Measurements from ENCODE around the gene ZBTB20.

ZBTB20 gene

DNA sequence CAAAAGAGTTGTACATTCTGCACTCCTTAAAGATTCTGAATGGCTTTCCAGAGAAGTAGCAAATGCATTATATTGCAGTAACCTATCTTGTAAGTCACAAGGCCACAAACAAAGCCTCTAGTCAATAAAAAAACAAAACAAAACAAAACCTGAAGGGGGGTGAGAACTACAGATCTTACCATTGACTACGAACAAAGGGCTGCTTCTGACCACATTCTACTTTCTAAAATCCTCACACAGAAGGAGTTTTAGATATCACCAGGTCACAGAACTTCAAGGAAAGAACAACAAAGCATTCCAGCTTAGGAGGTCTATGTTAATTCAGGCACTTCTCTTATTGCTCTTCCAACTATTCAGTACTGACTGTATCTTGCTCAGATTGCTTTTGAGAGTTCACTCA is 343.0 kb downstream of the ZBTB20 start:
- Histone ChIP-seq H3K4me3 (replicated peaks; ENCODE audit: insufficient read depth, low read length) (no peak overlapping the region), H3K27ac (replicated peaks) (no peak overlapping the region), H3K27me3 (ENCODE audit: insufficient read depth, poor library complexity, severe bottlenecking) (no peaks in the 10 kb centered on the region)
- no peak for TF ChIP-seq SPI1 (IDR thresholded peaks at IDR 0.05; ENCODE audit: borderline replicate concordance, low read depth)
- TF ChIP-seq, protein P1, sequence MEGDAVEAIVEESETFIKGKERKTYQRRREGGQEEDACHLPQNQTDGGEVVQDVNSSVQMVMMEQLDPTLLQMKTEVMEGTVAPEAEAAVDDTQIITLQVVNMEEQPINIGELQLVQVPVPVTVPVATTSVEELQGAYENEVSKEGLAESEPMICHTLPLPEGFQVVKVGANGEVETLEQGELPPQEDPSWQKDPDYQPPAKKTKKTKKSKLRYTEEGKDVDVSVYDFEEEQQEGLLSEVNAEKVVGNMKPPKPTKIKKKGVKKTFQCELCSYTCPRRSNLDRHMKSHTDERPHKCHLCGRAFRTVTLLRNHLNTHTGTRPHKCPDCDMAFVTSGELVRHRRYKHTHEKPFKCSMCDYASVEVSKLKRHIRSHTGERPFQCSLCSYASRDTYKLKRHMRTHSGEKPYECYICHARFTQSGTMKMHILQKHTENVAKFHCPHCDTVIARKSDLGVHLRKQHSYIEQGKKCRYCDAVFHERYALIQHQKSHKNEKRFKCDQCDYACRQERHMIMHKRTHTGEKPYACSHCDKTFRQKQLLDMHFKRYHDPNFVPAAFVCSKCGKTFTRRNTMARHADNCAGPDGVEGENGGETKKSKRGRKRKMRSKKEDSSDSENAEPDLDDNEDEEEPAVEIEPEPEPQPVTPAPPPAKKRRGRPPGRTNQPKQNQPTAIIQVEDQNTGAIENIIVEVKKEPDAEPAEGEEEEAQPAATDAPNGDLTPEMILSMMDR (IDR thresholded peaks at IDR 0.05; ENCODE audit: insufficient read depth, low read length) = no peak
- TF ChIP-seq, protein P2, sequence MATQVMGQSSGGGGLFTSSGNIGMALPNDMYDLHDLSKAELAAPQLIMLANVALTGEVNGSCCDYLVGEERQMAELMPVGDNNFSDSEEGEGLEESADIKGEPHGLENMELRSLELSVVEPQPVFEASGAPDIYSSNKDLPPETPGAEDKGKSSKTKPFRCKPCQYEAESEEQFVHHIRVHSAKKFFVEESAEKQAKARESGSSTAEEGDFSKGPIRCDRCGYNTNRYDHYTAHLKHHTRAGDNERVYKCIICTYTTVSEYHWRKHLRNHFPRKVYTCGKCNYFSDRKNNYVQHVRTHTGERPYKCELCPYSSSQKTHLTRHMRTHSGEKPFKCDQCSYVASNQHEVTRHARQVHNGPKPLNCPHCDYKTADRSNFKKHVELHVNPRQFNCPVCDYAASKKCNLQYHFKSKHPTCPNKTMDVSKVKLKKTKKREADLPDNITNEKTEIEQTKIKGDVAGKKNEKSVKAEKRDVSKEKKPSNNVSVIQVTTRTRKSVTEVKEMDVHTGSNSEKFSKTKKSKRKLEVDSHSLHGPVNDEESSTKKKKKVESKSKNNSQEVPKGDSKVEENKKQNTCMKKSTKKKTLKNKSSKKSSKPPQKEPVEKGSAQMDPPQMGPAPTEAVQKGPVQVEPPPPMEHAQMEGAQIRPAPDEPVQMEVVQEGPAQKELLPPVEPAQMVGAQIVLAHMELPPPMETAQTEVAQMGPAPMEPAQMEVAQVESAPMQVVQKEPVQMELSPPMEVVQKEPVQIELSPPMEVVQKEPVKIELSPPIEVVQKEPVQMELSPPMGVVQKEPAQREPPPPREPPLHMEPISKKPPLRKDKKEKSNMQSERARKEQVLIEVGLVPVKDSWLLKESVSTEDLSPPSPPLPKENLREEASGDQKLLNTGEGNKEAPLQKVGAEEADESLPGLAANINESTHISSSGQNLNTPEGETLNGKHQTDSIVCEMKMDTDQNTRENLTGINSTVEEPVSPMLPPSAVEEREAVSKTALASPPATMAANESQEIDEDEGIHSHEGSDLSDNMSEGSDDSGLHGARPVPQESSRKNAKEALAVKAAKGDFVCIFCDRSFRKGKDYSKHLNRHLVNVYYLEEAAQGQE (IDR thresholded peaks at IDR 0.05; ENCODE audit: insufficient replicate concordance, low read depth) = no peak
- TF ChIP-seq POLR2AphosphoS5 (IDR thresholded peaks at IDR 0.05; ENCODE audit: low read depth) = no peak
- DNase-seq (ENCODE audit: low read depth in 1 of 2, low spot score in 1 of 2) = no peak

DNA sequence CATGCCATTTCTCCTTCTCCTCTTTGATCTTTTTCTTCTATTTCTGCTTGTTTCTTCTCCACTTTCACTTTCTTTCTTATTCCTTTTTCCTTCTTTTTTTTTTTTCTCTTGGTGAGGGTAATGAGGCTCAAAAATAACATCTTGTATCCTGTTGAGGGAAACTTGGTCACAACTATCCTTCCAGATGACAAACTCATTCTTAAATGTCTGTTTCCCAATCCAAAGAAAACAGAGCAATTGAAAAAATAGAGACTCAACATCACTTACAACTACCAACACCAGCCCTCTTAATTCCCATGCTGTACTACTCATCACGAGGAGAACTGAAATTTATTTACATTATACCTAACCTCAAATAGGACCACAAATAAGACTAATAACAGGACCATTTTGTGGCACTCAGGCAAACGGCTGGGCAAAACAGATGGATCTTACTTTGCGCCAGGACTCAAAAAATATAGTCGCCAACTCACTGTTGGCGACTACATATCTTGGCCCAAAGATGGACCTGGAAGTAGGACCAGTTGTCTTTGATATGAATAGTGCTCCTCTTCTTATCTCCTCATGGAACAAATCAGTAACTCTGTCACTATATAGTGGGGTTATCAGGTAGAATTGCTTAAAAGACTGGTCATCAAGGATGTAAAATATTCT is 343.9 kb downstream of the ZBTB20 start:
- Histone ChIP-seq H3K27me3 (ENCODE audit: insufficient read depth, poor library complexity, severe bottlenecking) (no peaks in the 10 kb centered on the region), H3K4me3 (replicated peaks; ENCODE audit: insufficient read depth, low read length) (no peak overlapping the region), H3K27ac (replicated peaks) (no peak overlapping the region)
- DNase-seq (ENCODE audit: low read depth in 1 of 2, low spot score in 1 of 2) = no peak
- no peak for TF ChIP-seq GABPA (IDR thresholded peaks at IDR 0.05; ENCODE audit: low read depth)
- no peak for TF ChIP-seq SPI1 (IDR thresholded peaks at IDR 0.05; ENCODE audit: borderline replicate concordance, low read depth)
- no peak for TF ChIP-seq POLR2AphosphoS5 (IDR thresholded peaks at IDR 0.05; ENCODE audit: low read depth)
- TF ChIP-seq, protein P2 (IDR thresholded peaks at IDR 0.05; ENCODE audit: insufficient replicate concordance, low read depth) = no peak
- TF ChIP-seq, protein P1 (IDR thresholded peaks at IDR 0.05; ENCODE audit: insufficient read depth, low read length) = no peak

DNA sequence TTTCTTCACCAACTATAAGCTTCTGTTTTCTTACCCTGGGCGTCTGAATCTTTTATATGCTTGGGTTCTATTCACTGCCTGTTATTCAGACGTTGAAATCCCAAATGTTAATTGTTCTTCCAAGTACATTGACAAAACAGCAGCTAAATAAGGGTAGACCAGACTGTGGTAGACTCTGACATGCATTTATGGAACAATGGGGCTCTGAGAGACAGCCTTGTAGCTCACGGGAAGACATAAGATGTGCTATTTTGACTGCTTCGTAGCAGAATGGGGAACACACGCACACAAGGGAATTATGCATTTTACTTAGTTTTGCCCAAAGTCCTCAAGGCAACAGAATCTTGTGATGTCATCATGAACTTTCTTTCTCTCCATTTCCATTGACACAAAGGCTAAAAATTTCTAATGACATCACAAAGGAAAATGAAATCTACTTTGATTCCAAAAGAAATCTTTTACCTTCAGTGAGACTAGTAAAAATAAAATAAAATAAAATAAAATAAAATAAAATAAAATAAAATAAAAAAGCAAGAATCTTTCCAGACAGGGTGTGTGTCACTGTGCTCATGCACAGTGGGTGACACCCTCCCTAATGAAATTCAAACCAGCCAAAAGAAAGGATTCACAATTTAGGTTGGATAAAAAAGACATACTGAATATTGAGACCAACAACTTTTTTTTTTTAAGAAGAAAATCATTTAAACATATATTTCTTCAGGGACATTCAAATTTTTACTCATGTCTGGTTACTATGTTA is 346.6 kb downstream of the ZBTB20 start:
- Histone ChIP-seq H3K4me3 (replicated peaks; ENCODE audit: insufficient read depth, low read length) (no peak overlapping the region), H3K27ac (replicated peaks) (no peak overlapping the region), H3K27me3 (ENCODE audit: insufficient read depth, poor library complexity, severe bottlenecking) (no peaks in the 10 kb centered on the region)
- TF ChIP-seq POLR2AphosphoS5 (IDR thresholded peaks at IDR 0.05; ENCODE audit: low read depth) = no peak
- TF ChIP-seq, protein P1 (IDR thresholded peaks at IDR 0.05; ENCODE audit: insufficient read depth, low read length) = no peak
- no peak for TF ChIP-seq SPI1 (IDR thresholded peaks at IDR 0.05; ENCODE audit: borderline replicate concordance, low read depth)
- TF ChIP-seq, protein P2 (IDR thresholded peaks at IDR 0.05; ENCODE audit: insufficient replicate concordance, low read depth) = no peak
- TF ChIP-seq GABPA (IDR thresholded peaks at IDR 0.05; ENCODE audit: low read depth) = no peak
- no peak for DNase-seq (ENCODE audit: low read depth in 1 of 2, low spot score in 1 of 2)
